NOMO-1 treated with DMSO at 0.1 percent for 48 hours (cell line): Measurements from ENCODE around the gene TMEM74B.
"Not testable (repeated sequence)": the region's sequence is repeated elsewhere in the genome, so short reads cannot be mapped to it uniquely, and the experiment has no call there.

ENCODE experiments used
- DNase-seq: peaks from one replicate; lab custom pipeline; 2025; ENCODE audit not compliant: unreplicated experiment; lab: John Stamatoyannopoulos, UW

Gene TMEM74B

GRCh38 chr20:1184638-1185315 lies at the start of gene TMEM74B:
TMEM74B (minus strand) TSS chr20:1184981; CDS start chr20:1183801, 1,180 bp downstream.
- DNase-seq, result no peak

DNA sequence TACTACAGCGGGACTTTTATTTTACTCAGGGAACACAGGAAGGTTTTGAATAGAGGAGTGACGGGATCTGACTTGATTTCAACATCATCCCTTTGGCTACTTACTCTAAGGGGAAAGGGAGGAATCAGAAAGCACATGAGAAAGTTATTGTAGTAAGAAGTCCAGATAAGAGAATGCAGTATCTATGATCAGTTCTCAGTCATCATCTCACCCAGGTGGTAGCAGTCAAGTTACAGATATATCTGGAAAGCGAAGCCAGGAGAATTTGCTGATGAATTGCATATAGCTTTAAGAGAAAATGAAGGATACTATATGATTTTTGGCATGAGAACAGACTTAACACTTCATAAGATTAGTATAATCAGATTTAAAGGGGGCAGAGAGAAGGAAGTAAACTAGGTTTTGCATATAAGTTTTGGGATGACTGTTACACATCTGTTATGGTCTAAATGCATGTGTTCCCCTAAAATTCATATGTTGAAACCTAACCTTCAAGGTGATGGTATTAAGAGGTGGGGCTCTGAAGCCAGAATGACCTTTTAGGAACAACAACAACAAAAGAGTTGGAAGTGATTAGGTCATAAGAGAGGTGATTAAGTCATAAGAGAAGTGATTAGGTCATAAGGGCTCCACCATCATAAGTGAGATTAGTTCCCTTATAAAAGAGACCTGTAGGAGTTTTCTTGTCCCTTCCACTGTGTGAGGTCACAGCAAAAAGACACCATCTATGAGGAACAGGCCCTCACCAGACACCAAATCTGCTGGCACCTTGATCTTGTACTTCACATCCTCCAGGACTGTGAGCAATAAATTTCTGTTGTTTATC lies 47.7 kb upstream of the TMEM74B start:
- no peak for DNase-seq

DNA sequence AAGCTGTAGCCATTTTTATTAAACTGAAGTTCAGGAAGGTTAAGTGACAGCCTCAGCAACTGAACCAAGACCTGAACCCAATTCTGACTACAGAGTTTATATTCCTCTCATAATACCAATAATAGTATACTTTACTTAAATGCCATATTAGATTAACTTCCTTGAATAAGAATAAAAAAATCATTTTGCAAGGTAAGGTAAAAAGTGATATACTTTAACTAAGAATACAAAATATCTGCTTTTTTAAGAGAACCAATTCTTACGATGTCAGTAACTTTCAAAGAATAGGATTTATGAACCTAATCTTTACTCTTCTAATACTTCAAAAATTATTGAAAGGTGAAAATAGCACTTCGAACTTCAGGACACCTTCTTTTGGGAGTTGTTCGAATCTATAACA lies 44.8 kb upstream of the TMEM74B start:
- DNase-seq, result no peak

- DNase-seq, result peak; percentile 51
Observed at GRCh38 chr20:1225783-1226654, 41.2 kb upstream of the TMEM74B start, which contains the start of gene RAD21L1. RAD21L1 (plus strand) TSS chr20:1226044; CDS start chr20:1228454, 2,410 bp downstream.

- no peak for DNase-seq
Observed at GRCh38 chr20:1225263-1225782, 40.5 kb upstream of the TMEM74B start.

- no peak for DNase-seq
Observed at GRCh38 chr20:1224205-1224890, 39.6 kb upstream of the TMEM74B start.

DNA sequence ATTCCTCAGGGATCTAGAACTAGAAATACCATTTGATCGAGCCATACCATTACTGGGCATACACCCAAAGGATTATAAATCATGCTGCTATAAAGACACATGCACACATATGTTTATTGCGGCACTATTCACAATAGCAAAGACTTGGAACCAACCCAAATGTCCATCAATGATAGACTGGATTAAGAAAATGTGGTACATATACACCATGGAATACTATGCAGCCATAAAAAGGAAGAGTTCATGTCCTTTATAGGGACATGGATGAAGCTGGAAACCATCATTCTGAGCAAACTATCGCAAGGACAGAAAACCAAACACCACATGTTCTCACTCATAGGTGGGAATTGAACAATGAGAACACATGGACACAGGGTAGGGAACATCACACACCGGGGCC lies 38.0 kb upstream of the TMEM74B start:
- DNase-seq, result not testable (repeated sequence)

- DNase-seq, result not testable (repeated sequence)
Observed at GRCh38 chr20:1216527-1217427, 32.0 kb upstream of the TMEM74B start.

DNA sequence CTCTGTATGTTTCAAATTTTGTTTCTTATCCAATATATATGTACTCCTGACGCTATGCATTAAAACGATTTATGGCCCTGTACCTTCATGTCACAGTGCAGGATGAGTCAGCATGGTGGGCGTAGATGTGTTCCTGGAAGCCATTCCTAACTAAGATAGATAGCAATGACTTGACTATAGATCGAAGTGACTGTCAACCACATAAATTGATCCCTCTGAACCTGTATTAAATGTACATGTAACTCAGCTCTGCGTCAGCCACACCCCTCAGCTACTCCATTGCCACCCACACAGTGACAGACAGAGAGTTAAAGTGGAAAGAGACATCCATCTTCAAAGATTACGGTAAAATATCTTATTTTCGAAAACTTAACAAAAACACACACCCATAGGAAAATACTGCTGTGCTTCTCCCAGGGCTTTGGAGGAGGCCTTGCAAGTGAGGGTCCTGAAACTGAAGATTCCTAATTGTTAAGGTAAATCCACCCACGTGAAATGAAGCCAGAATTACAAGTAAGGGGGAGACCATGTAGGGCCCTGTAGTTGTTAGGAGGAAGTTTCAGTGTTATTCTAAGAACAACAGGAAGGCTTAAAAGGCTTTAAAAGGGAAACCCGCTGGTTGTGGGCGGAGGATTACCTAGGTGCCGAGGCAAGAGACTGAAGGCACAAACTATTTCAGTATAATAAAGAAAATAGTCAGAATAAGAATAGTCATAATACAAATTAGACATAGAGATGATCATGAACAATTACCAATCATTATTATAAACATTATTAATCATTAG lies 30.8 kb upstream of the TMEM74B start:
- DNase-seq, result no peak

GRCh38 chr20:1214838-1215261 lies 30.1 kb upstream of the TMEM74B start:
- no peak for DNase-seq

- peak; percentile 47 for DNase-seq
Observed at GRCh38 chr20:1212607-1213396, 28.0 kb upstream of the TMEM74B start.

GRCh38 chr20:1212023-1212422 lies 27.2 kb upstream of the TMEM74B start:
- DNase-seq, result no peak

GRCh38 chr20:1210501-1210900 lies 25.7 kb upstream of the TMEM74B start:
- DNase-seq, result no peak

- DNase-seq, result no peak
Observed at GRCh38 chr20:1209447-1210387, 24.9 kb upstream of the TMEM74B start.

DNA sequence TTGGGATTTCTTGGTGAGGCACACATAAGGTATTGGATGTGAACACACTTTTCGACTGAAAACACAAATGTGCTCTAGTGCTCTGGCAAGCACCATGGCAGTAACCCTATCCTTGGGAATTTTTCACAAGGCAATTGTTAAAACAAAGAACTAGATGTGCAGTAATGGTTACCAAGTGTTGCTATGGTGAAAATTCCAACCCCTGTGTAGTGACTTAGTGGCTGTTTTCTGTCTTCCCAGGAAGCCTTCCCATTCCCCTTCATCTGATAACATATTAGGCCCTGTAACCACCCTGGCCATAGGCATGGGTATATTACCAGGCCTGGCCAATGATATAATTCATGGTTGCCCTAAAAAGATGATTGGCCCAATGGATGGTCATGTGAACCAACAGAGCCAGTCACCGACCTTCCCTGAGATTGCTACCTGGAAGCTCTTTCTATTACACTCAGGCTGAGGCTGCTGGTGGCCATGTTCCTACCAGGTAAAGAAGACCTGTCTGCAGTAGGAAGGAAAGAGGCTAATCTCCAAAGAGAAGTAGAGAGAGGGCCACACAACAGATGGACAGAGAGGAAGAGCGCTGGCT lies 22.6 kb upstream of the TMEM74B start:
- DNase-seq, result no peak

DNA sequence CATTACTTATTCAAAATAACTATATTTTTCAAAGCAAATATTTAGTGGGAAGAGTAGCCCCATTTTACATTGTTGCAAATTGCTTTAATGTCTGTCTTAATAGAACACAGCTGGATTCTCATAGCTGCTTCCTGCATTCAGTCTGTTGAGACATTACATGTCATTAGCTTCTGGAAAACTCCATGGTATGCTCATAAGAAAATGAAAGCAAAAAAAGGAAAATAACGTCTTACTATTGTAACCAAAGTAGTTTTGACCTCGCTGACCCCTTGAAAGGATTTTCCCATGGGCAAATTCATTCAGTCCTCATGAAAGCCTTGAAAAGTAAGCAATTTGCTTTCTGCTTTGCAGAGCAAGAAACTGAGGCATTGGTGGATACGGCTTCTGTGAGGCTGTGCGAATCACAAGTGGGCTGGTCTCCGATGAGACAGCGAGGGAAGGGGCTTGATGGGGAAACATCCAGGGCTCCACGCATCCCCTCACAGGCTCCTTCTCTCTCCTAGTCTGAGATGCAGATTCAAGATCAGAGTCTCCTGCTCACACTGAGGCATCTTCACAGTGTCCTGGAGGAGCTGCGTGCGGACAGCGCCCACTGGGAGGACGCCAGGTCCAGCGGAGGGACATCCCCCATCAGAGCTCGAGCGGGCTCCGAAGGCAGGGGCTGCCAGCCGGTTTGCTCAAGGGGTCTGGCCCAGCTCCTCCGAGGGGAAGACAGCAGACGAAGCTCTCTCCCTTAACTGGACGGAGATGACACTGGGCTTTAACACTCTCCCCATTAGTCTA lies 21.8 kb upstream of the TMEM74B start:
- no peak for DNase-seq
